GM18870 (cell line): ENCODE data around the gene CHIC1.

Source experiments
- ATAC-seq: cut with Tn5 transposase; IDR thresholded peaks from one replicate; pipeline ENCODE4 v1.9.1; 2021; ENCODE audit warnings: moderate library complexity; ENCODE audit not compliant: unreplicated experiment

The CHIC1 gene

GRCh38 chrX:73728602-73729001 is 165.6 kb downstream of the CHIC1 start:
- no peak for ATAC-seq
